Lung microvascular endothelial cell (primary cell): Measurements from ENCODE around the gene ZNF639. TPM values are rescaled to one million over a fixed set of nuclear protein-coding genes. Genes with fewer than 3 reads are reported as not detected.

Source experiments
- DNase-seq, 2 donors: peaks; one replicate each; pipeline versions ENCODE4 v3.0.0 to v3.0.0-alpha.2; 2010; ENCODE audit warnings: low read depth in 2 of 2
- total RNA-seq: library from RNA; depleted of rRNA; stranded (reverse); fragments of >200 nt; gene quantifications from 2 replicates; pipeline ENCODE4 v1.2.1, GENCODE V29; 2014

ZNF639 gene
- total RNA-seq, 1 donor from 2014 or later = 31.2 TPM

DNA sequence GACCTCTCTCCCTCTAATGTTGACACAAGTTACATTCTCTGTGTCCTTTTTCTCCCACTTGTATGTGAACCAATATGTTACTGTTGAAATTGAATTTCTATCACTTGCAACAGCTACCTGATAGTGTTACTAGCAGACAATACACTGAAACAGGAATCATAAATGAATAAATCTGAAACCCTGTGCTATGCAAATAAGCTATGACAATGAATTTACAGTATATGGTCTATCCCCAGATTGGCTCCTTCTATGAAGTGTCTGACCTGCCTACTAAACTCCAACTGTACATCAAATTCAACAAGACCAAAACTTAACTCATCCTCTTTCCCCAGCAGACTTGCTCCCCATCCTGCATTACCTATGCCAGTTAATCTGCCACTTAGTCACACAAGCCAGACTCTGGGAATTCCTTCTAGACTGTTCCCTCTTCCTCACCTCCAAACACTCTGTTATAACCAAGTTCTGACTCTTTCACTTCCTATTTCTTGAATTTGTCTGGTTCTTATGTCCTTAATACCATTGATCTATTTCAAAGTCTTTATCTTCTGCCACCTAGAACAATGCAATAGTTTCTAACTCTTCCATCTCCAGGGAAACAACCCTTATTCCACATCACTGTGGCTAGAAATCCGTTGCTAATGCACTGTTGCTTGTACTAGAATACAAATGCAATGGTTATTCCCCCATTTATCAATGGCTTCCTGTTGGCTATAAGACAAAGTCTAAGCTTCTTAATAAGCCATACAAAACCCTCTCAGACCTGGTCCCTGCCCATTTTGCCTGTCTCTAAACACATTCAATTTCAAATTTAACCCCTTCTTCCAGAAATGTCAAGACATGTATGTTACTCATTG lies 13.4 kb upstream of the ZNF639 start:
- DNase-seq = no peak

DNA sequence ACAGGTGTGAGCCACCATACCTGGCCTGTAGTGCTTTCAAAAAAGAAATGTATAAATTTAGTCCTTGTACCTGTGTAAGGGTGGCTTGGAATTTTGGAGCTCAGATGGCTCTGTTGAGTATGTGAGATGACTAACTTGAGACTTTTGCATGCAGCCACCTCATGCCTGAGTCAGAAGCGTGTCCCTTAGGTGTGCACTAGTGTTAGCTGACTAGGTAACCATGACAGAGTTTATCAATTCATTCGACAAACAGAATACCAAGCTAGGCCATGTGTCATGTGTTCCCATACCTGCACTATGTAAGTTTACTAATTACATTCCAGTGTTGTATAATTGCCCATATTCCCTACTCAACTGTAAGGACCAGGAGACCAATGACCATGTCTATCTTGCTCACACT lies 4.0 kb upstream of the ZNF639 start:
- no peak for DNase-seq

DNA sequence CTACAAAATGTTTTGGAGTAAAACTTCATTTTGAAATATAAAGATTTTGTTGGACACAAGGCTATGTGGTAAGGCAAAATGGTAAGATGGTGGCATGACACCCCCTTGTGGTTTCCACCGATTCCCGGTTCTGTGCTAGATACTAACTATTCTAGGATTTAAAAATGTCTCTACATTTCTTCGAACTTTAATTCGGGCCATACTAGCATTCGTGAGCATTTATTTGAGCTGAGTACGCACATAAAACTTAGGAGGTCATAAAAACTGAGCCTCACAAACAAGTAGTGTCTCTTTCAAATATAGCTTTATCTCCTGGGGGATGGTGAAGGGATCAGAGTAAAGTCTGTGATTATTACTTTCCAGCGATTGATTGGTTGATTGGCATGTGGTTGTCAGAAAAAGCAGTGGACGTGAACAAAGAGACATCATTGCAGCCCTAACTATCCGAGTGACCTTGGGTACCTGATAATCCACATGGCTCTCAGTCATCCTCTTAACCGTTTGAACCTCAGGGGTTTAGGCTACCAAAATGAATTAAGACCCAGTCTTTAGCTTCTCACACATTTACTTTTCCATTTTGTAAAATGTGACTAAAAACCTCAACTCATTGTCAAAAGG lies 1.1 kb upstream of the ZNF639 start:
- DNase-seq = peak; percentile 72 to 75

DNA sequence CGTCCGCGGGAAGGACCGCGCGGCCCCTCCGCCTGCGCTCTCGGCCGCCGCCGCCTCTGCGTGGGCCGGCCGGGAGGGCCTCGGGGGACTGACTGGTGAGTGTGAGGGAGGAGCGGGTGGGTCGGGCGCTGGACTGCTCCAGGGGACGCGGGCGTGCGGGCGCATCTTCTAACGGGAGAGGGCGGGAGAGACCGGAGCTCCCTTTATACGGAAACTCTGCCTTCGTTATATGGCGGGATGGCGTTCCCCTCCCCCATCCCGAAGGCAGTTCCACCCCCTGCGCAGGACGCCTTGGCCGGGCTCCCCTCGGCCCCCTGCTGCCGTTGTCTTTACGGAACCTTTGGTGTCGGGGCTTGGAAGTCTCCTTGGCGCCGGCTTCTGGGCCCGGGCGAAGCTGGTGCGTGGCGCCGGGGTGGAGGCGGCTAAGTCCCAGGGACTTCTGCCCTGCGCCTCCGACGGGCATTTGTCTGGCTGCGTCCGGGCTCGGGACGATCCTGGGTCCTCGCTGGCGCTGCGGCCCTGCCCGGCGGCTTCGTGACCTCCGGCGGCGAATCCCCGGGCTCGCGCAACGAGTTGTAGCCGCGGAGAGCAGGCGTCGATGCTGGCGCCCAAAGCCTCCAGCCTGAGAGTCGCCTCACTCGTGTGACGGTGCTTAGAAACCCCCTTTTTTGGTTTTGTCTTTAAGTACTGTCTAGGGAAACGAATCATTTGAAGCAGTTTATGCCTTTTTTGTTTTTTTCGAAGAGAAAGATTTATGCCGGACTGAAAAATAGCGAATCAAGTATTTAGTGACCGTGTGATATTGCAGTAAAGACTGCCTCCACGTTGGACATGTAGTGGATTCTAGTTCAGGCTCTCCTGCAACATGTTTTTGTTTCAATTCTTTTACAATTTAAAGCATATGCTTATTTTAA lies 623 bp downstream of the ZNF639 start:
- peak; percentile 67 to 73 for DNase-seq

DNA sequence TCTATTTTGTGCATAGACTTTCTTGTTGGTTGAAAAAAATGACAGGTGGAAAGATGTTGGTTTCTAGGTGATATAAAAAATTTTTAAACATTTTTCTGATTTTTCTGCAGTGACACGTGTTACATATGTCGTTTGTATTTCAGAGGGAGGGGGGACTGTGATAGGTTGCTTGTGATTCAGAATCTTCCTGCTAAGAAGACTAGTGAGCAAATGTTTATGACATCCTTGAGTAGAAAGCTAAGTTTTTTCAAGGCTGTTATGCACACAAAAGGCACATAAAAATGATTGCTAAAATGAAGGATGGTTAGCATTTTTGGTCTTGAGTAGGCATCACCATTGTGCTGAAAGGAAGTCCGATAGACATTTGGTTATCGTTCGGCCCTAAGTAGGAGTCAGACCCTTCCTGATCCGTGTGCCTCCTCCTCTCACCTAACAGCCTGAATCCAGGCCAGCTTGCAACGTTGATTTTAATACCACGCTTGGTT lies 1.5 kb downstream of the ZNF639 start:
- peak; percentile 15 to 57 for DNase-seq

DNA sequence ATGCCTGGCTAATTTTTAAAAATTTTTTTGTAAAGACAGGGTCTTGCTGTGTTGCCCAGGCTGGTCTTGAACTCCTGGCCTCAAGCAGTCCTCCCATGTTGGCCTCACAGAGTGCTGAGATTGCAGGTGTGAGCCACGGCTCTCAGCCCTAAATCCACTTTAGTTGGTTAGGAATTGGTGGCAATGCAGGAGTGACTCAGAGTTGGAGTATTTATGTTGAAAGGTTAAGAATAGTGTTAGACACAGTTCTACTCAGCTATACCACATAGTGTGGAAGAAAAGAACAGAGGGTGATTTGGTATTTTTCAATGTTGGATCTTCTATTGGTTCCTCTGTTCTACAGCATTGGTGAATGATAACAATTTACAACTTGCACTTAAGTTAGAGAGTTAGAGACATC lies 7.6 kb downstream of the ZNF639 start:
- no peak for DNase-seq

DNA sequence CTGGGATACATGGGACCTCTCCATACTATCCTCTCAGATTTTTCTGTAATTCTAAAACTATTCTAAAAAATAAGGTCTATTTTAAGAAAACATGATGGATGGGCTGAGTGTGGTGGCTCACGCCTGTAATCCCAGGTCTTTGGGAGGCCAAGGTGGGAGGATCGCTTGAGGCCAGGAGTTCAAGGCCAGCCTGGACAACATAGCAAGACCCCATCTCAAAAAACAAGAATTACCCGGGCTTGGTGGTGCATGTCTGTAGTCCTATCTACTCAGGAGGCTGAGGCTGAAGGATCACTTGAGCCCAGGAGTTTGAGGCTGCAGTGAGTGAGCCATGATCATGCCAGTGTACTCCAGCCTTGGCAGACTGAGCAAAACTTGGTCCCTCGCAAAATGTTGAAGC lies 9.4 kb downstream of the ZNF639 start:
- DNase-seq = no peak

DNA sequence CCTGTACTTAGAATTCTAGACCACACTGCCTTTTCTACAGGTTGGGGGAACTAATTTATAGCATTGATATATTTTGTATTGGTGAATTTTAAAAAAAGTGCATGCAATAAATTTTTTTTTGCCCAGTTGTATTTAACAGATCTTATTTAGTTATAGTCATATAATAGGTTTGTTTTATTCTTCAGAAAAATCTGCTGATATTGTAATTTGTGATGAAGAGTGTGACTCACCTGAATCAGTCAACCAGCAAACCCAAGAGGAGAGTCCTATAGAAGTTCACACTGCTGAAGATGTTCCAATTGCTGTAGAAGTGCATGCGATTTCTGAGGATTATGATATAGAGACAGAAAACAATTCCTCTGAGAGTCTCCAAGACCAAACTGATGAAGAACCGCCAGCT lies 10.3 kb downstream of the ZNF639 start:
- DNase-seq = no peak

DNA sequence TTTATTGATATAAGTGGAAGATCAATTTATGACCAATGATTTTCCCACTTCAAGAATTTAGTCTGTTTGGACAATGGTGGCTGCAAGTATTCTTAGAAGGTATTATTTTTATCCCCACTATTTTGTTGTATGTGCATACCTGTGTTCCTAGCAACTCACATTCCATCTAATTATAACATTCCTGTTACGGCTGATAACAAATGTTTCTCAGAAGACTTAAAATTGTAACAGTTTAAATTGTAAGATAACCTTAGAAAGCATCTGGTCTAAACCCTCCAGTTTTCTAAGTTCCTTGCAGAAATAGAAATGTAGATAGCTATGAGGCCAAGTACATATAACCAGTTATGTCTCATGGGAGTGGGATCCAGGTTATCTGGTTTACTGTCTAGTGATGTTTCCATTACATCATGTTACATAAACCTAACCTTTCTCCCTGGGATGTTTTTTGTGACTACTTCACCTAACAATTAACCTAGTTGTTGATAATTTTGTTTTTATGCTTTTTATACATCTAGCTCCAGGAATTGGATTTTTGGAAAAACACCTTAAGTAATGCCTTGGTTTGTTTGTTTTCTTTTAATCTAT lies 13.6 kb downstream of the ZNF639 start:
- DNase-seq = no peak

DNA sequence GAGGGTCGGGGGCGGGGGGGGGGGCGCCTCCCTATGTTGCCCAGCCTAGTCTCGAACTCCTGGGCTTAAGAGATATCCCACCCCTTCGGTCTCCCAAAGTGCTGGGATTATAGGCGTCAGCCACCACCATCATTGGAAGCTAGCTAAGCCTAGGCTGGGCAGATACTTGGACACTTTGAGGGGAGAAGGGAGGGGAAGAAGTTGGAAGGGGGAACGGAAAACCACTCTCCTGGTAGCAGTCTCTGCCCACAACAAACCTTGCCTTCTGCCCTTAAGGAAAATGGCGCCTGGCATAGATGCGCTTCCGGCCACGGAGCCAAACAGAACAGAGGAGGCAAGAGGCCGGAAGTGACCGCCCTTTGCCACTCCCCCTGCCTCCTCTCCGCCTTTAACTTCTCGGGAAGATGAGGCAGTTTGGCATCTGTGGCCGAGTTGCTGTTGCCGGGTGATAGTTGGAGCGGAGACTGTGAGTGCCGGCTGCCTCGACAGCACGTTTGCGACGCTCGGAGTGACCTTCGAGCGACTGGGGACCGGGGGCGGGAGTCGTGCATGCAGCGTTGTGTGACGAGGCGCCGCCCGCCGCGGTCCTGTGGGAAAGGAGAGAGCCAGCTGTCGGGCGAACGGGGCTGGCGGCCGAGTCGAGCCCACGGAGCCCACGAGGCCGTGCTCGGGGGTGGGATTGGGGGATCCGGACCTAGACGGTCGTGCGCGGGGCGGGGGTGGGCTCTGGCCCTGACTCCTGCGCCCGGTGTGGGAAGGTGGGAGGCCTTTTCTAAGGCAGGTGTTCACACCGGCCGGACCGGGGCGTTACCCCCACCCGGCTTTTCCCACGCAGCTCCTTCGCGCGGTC lies 24.7 kb downstream of the ZNF639 start, which contains the start of gene MFN1:
TSS of gene MFN1 (plus strand) at position 365 of the 850 bp plus-strand sequence. CDS start 1,143 bp downstream, outside the sequence.
- peak; percentile 95 for DNase-seq

DNA sequence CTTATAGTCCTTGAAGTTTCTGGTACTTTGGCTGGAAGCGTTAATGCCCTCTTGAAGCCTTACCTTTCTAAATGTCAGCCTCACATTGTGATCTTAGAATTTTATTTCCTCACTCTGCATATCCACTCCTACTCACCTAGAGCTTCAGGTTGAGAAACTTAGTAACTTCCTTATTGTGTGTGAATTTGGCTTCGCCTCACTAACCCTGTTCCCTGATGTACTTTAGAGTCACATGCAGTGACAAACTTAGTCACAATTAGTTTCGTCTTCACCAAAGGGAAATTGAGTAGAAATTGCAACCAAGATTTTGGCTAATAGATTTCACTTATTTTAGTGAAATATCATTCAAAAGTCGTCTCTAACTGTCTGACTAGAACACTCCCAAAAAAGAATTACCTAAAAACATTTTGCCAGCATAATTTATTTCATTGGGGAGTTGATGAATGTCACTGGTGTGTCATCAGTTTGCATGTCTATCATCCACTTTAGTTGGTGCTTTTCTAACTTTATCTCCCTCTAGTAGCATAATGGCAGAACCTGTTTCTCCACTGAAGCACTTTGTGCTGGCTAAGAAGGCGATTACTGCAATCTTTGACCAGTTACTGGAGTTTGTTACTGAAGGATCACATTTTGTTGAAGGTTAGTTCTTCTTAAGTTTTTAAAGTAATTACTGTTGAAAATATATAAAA lies 25.6 kb downstream of the ZNF639 start:
- DNase-seq = peak in 1 of 2 donors; percentile 5

DNA sequence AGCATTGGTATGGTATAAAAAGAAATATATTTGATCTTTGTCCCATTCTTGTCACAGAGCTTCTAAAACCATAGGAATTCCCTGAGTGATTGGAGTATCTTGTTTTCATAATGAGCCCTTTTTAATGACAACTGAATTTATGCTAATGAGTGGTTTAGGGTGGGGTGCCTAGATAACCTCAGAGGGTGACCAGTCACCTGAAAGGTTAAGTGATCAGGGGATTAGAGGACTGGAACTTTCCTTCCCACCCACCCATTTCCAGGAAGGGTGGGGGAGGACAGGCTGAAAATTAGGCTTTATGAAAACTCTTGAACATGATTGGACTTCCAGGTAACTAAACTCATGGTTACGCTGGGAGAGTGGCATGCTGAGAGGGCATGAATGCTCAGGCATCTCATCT lies 33.2 kb downstream of the ZNF639 start:
- no peak for DNase-seq

DNA sequence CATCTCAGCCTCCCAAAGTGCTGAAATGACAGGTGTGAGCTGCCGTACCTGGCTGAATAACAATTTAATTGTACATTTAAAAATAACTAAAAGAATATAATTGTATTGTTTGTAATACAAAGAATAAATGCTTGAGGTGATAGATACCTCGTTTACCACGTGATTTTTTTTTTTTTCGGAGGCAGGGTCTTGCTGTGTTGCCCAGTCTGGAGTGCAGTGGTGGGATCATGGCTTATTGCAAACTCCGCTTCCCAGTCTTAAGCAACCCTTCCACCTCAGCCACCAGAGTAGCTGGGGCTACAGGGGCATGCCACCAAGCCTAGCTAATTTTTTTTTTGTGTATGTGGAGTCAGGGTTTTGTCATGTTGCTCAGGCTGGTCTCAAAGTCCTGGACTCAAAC lies 40.5 kb downstream of the ZNF639 start:
- DNase-seq = no peak

DNA sequence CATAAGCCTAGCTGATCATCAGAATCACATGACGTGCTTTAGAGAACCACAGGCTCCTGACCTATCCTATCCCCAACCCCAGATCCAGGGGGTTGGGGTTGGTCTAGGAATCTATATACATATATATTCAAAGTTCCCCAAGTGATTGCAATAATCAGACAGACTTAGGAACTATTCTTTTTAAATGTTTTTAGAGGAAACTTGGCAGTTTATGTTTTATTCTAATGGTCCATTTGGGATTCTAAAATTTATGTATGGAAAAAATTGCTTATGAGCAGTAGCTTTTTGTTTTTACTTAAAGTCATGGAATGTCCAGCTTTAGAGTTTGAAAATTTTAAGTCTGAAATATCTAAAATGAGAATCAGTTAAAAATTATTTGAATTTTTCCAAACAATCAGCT lies 46.8 kb downstream of the ZNF639 start:
- no peak for DNase-seq

DNA sequence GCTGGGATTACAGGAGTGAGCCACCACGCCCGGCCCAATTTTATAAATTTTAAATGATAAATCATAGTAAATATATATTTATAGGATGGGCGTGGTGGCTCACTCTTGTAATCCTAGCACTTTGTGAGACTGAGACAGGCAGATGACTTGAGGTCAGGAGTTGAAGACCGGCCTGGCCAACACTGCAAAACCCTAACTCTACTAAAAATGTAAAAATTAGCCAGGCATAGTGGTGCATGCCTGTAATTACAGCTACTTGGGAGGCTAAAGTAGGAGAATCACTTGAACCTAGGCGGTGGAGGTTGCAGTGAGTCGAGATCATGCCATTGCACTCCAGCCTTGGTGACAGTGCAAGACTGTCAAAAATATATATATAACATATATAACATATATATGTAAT lies 51.1 kb downstream of the ZNF639 start:
- DNase-seq = no peak

DNA sequence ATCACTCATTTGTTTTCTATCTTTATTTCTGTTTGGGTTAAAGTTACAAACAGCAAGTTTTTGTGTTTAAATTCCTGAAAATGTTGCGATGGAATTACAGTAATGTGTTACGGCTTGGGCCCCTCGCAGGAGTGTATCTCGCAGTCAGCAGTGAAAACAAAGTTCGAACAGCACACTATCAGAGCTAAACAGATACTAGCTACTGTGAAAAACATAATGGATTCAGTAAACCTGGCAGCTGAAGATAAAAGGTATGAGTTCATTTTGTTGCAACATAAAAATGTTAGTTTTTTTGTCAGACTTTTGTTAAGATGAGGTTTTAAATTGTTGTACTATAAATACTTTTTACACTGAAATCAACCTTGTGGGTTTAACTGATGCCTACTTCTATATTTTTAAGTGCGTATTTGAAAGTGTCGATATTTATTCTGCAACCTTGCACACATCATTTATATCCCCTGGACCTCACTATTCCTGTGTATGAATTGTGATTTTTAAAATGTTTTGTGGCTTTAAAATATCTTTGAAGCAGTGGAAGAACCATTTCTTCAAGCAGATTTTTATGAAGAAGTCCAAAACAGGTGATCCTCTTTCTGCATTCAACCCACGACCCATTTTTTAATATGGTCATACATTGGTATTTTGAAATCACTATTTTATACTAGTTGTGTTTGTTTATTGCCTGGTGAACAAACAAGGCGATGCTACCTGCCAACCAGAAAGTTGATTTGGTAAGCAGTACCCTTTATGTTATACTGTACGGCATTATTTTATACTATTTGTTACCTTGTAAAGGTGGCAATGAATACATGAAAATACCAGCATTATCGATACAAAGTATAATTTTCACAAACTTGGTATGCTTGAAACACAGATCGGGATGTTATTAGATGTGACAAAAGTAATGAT lies 52.5 kb downstream of the ZNF639 start:
- DNase-seq = no peak

DNA sequence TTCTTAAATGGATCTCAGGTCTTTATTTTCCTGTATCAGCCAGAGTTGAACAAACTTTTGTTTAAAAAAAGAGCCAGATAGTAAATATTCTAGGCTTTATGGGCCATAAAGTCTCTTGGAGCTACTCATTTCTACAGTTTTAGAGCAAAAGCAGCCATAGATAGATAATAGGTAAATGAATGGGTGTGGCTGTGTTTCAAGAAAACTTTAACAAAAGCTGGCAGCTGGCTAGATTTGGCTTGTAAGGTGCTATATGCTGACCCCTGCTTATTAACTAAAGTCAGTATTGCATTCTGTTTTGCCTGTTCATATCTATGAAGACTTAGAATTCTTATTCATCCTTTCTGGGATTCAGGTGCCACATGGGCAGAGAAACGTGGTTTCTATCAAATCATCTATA lies 53.6 kb downstream of the ZNF639 start:
- no peak for DNase-seq
